Activated CD4-positive, alpha-beta T cell treated with anti-CD3 and anti-CD28 coated beads, Interleukin-2, amount 10 ng/mL, durations not matched to agents 24 days and 14 days (primary cell): ENCODE results near the gene PIGL. TPM values are rescaled to one million over a fixed set of nuclear protein-coding genes. Genes with fewer than 3 reads are reported as not detected.
"Not testable (repeated sequence)": the region's sequence is repeated elsewhere in the genome, so short reads cannot be mapped to it uniquely, and the experiment has no call there.

Experiments
- DNase-seq: peaks from one replicate; pipeline ENCODE4 v3.0.0; 2022
- H3K27ac Mint-ChIP-seq: one replicate; pipeline ENCODE4 v1.8.0; 2022; ENCODE audit warnings: mild to moderate bottlenecking, mixed read lengths
- H3K27me3 Mint-ChIP-seq: one replicate; pipeline ENCODE4 v1.8.0; 2022; ENCODE audit warnings: mixed read lengths
- H3K36me3 Mint-ChIP-seq: one replicate; pipeline ENCODE4 v1.8.0; 2022; ENCODE audit warnings: low read depth, mild to moderate bottlenecking, mixed read lengths
- H3K4me1 Mint-ChIP-seq: one replicate; pipeline ENCODE4 v1.8.0; 2021; ENCODE audit warnings: mixed read lengths
- H3K4me3 Mint-ChIP-seq: one replicate; pipeline ENCODE4 v1.8.0; 2022; ENCODE audit warnings: mild to moderate bottlenecking, moderate library complexity, mixed read lengths
- H3K9me3 Mint-ChIP-seq: one replicate; pipeline ENCODE4 v1.8.0; 2021; ENCODE audit warnings: mixed read lengths
- intact Hi-C: fragments of 100-400 bp; cut with micrococcal nuclease; formaldehyde crosslinking; loops from one replicate; pipeline ENCODE4 v1.15.1; 2023
- total RNA-seq: library from RNA; stranded (reverse); gene quantifications from 2 replicates; pipeline ENCODE4 v1.2.3, GENCODE V29; 2022

Gene PIGL
- total RNA-seq, result 41.5 and 42.7 TPM in 2 replicates

- Mint-ChIP-seq H3K36me3 (peaks cover 9% of the 10 kb centered on the region), H3K27ac (peak within 1 kb of the TSS; percentile 94), H3K4me3 (peak within 1 kb of the TSS; percentile 97), H3K9me3 (no peaks in the 10 kb centered on the region), H3K27me3 (no peaks in the 10 kb centered on the region), H3K4me1 (peaks cover 31% of the 10 kb centered on the region)
- peak; percentile 94 for DNase-seq
- intact Hi-C loops, result loop anchor here (1.0 to 10.0 kb wide), 7 partner anchors 69 to 368 kb away; partner anchors contain the start of genes CENPV, TRPV2 and UBB
These were observed at the start of gene PIGL for GRCh38 chr17:16217002-16217635. PIGL (plus strand) TSS chr17:16217210; CDS start chr17:16217227, 17 bp downstream.

GRCh38 chr17:16171613-16172012 lies 45.4 kb upstream of the PIGL start:
- intact Hi-C loops, result no loop called here
- Mint-ChIP-seq H3K9me3 (no peaks in the 10 kb centered on the region), H3K27ac (no peak overlapping the region), H3K4me3 (no peak overlapping the region), H3K4me1 (peaks cover 11% of the 10 kb centered on the region), H3K36me3 (peaks cover 32% of the 10 kb centered on the region), H3K27me3 (no peaks in the 10 kb centered on the region)
- DNase-seq, result no peak

- H3K4me3 Mint-ChIP-seq, result no peak overlapping the region
- intact Hi-C loops, result no loop called here
- H3K4me1 Mint-ChIP-seq, result peaks cover 14% of the 10 kb centered on the region
- H3K36me3 Mint-ChIP-seq, result peaks cover 22% of the 10 kb centered on the region
- H3K27ac Mint-ChIP-seq, result no peak overlapping the region
- H3K27me3 Mint-ChIP-seq, result no peaks in the 10 kb centered on the region
- DNase-seq, result no peak
- peaks cover 5% of the 10 kb centered on the region for H3K9me3 Mint-ChIP-seq
These were observed 38.2 kb upstream of the PIGL start for GRCh38 chr17:16178836-16179235.

GRCh38 chr17:16181581-16181980 lies 35.4 kb upstream of the PIGL start:
- intact Hi-C loops, result no loop called here
- Mint-ChIP-seq H3K36me3 (peaks cover 39% of the 10 kb centered on the region), H3K27me3 (no peaks in the 10 kb centered on the region), H3K9me3 (peaks cover 5% of the 10 kb centered on the region), H3K27ac (no peak overlapping the region), H3K4me1 (peaks cover 25% of the 10 kb centered on the region), H3K4me3 (no peak overlapping the region)
- no peak for DNase-seq

- intact Hi-C loops, result no loop called here
- Mint-ChIP-seq H3K36me3 (peaks cover 39% of the 10 kb centered on the region), H3K27me3 (no peaks in the 10 kb centered on the region)
These were observed 29.4 kb upstream of the PIGL start for GRCh38 chr17:16187642-16188041.

GRCh38 chr17:16189791-16190348 lies 27.1 kb upstream of the PIGL start:
- intact Hi-C loops, result no loop called here
- H3K36me3 Mint-ChIP-seq, result peaks cover 39% of the 10 kb centered on the region
- no peak for DNase-seq
- peaks cover 14% of the 10 kb centered on the region for H3K4me1 Mint-ChIP-seq
- H3K9me3 Mint-ChIP-seq, result no peaks in the 10 kb centered on the region
- H3K27me3 Mint-ChIP-seq, result no peaks in the 10 kb centered on the region
- H3K27ac Mint-ChIP-seq, result no peak overlapping the region
- no peak overlapping the region for H3K4me3 Mint-ChIP-seq

More at GRCh38 chr17:16187642-16188041, 29.4 kb upstream of the PIGL start:
- no peaks in the 10 kb centered on the region for H3K9me3 Mint-ChIP-seq
- DNase-seq, result no peak
- no peak overlapping the region for H3K27ac Mint-ChIP-seq
- H3K4me1 Mint-ChIP-seq, result peaks cover 20% of the 10 kb centered on the region
- no peak overlapping the region for H3K4me3 Mint-ChIP-seq

GRCh38 chr17:16190703-16191360 lies 26.2 kb upstream of the PIGL start:
- Mint-ChIP-seq H3K27me3 (no peaks in the 10 kb centered on the region), H3K4me1 (peaks cover 13% of the 10 kb centered on the region), H3K4me3 (no peak overlapping the region), H3K27ac (peak overlapping the region; percentile 21), H3K9me3 (no peaks in the 10 kb centered on the region), H3K36me3 (peaks cover 34% of the 10 kb centered on the region)
- no peak for DNase-seq
- intact Hi-C loops, result no loop called here

- Mint-ChIP-seq H3K27me3 (no peaks in the 10 kb centered on the region), H3K9me3 (no peaks in the 10 kb centered on the region), H3K27ac (no peak overlapping the region), H3K4me3 (no peak overlapping the region), H3K4me1 (peaks cover 12% of the 10 kb centered on the region), H3K36me3 (peaks cover 33% of the 10 kb centered on the region)
- intact Hi-C loops, result no loop called here
- no peak for DNase-seq
These were observed 25.4 kb upstream of the PIGL start for GRCh38 chr17:16191604-16192003.

GRCh38 chr17:16194307-16194835 lies 22.6 kb upstream of the PIGL start:
- H3K4me3 Mint-ChIP-seq, H3K27me3 Mint-ChIP-seq, DNase-seq, intact Hi-C loops, H3K9me3 Mint-ChIP-seq: not testable (repeated sequence)
- Mint-ChIP-seq H3K27ac (peak overlapping the region; percentile 68), H3K36me3 (peaks cover 43% of the 10 kb centered on the region), H3K4me1 (peaks cover 16% of the 10 kb centered on the region)

GRCh38 chr17:16197276-16197675 lies 19.7 kb upstream of the PIGL start:
- H3K4me1 Mint-ChIP-seq, result peaks cover 20% of the 10 kb centered on the region
- no peak overlapping the region for H3K27ac Mint-ChIP-seq
- no peaks in the 10 kb centered on the region for H3K27me3 Mint-ChIP-seq
- H3K9me3 Mint-ChIP-seq, result no peaks in the 10 kb centered on the region
- intact Hi-C loops, result no loop called here
- no peak overlapping the region for H3K4me3 Mint-ChIP-seq
- peaks cover 36% of the 10 kb centered on the region for H3K36me3 Mint-ChIP-seq
- DNase-seq, result no peak

- Mint-ChIP-seq H3K27ac (no peak overlapping the region), H3K36me3 (peaks cover 24% of the 10 kb centered on the region), H3K4me3 (peak overlapping the region; percentile 4), H3K4me1 (peaks cover 24% of the 10 kb centered on the region), H3K9me3 (no peaks in the 10 kb centered on the region), H3K27me3 (no peaks in the 10 kb centered on the region)
- intact Hi-C loops, result no loop called here
- no peak for DNase-seq
These were observed 17.9 kb upstream of the PIGL start for GRCh38 chr17:16199093-16199492.

- peaks cover 24% of the 10 kb centered on the region for H3K4me1 Mint-ChIP-seq
- H3K27me3 Mint-ChIP-seq, H3K27ac Mint-ChIP-seq, H3K9me3 Mint-ChIP-seq, DNase-seq, H3K4me3 Mint-ChIP-seq, intact Hi-C loops: not testable (repeated sequence)
- peaks cover 19% of the 10 kb centered on the region for H3K36me3 Mint-ChIP-seq
These were observed 15.3 kb upstream of the PIGL start for GRCh38 chr17:16201693-16202131.

- H3K4me1 Mint-ChIP-seq, result peaks cover 25% of the 10 kb centered on the region
- H3K4me3 Mint-ChIP-seq, H3K27ac Mint-ChIP-seq: not testable (repeated sequence)
These were observed 14.2 kb upstream of the PIGL start for GRCh38 chr17:16202554-16203500.

More at GRCh38 chr17:16202554-16203500, 14.2 kb upstream of the PIGL start:
- DNase-seq, H3K27me3 Mint-ChIP-seq, intact Hi-C loops, H3K9me3 Mint-ChIP-seq: not testable (repeated sequence)
- peaks cover 14% of the 10 kb centered on the region for H3K36me3 Mint-ChIP-seq
